WERI-Rb-1 (cell line): ENCODE results near the gene OTOF.

Source experiments
- DNase-seq: peaks from one replicate; pipeline ENCODE4 v3.0.0-alpha.2; 2020
- H3K27ac ChIP-seq: fragments of 250-450 bp; sonication (Bioruptor Pico); 2 replicates; pipeline ENCODE4 v1.5.1; 2020; ENCODE audit warnings: mild to moderate bottlenecking, moderate library complexity
- H3K27me3 ChIP-seq: fragments of 250-450 bp; sonication (Bioruptor Pico); 2 replicates; pipeline ENCODE4 v1.5.1; 2021; ENCODE audit warnings: mild to moderate bottlenecking, low read depth, moderate library complexity; ENCODE audit not compliant: insufficient read depth, severe bottlenecking
- H3K36me3 ChIP-seq: fragments of 250-450 bp; sonication (Bioruptor Pico); 2 replicates; pipeline ENCODE4 v1.5.1; 2020; ENCODE audit warnings: mild to moderate bottlenecking, moderate library complexity
- H3K4me3 ChIP-seq: 2 replicates; pipeline ENCODE4 v1.5.1; 2011; ENCODE audit warnings: low read depth, mild to moderate bottlenecking, control low read depth, low read length
- H3K9me3 ChIP-seq: fragments of 250-450 bp; sonication (Bioruptor Pico); 2 replicates; pipeline ENCODE4 v1.5.1; 2021; ENCODE audit warnings: mild to moderate bottlenecking, moderate library complexity; ENCODE audit not compliant: severe bottlenecking
- CTCF ChIP-seq: IDR thresholded peaks from 2 replicates; pipeline ENCODE4 v1.5.1; 2011; ENCODE audit warnings: low read depth, mild to moderate bottlenecking, control low read depth, inconsistent platforms, low read length

OTOF gene

DNA sequence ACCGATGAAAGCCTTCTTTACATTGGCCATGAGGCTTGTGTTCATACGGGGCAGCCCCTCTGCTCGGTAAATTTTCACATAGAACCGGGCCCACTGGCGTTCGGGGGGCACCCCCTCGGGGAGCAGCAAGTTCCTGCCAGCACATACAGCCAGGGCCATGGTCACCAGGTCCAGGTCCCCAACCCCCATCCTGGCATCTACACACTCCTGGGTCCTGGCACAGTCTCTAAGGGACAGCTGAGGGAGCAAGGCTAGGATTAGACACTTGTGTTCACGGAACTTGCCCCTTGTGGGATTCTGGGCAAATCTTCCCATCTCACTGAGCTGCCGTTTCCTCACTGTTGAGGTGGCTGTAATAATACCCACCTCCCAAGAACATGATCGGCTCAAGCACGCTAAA lies 5.6 kb upstream of the OTOF start:
- H3K27me3 ChIP-seq, result no peaks in the 10 kb centered on the region
- no peak for TF ChIP-seq CTCF
- no peak for DNase-seq

DNA sequence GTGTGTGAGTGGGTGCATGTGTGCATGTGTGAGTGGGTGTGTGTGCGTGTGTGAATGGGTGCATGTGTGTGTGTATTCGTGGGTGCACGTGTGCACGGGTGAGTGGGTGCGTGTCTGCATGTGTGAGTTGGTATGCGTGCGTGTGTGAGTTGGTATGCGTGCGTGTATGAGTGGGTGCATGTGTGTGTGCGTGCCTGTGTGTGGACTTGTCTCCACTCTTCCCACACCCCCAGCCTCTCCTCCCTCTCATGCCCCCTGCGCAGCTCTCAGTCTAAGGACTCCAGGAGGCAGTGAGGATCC lies 5.1 kb upstream of the OTOF start:
- no peak for DNase-seq
- Histone ChIP-seq H3K36me3 (no peaks in the 10 kb centered on the region), H3K4me3 (no peak overlapping the region), H3K9me3 (no peaks in the 10 kb centered on the region), H3K27ac (no peak overlapping the region), H3K27me3 (no peaks in the 10 kb centered on the region)
- no peak for TF ChIP-seq CTCF

More for the DNA sequence above, 5.6 kb upstream of the OTOF start:
- H3K36me3 ChIP-seq, result no peaks in the 10 kb centered on the region
- H3K4me3 ChIP-seq, result no peak overlapping the region
- no peak overlapping the region for H3K27ac ChIP-seq
- no peaks in the 10 kb centered on the region for H3K9me3 ChIP-seq

DNA sequence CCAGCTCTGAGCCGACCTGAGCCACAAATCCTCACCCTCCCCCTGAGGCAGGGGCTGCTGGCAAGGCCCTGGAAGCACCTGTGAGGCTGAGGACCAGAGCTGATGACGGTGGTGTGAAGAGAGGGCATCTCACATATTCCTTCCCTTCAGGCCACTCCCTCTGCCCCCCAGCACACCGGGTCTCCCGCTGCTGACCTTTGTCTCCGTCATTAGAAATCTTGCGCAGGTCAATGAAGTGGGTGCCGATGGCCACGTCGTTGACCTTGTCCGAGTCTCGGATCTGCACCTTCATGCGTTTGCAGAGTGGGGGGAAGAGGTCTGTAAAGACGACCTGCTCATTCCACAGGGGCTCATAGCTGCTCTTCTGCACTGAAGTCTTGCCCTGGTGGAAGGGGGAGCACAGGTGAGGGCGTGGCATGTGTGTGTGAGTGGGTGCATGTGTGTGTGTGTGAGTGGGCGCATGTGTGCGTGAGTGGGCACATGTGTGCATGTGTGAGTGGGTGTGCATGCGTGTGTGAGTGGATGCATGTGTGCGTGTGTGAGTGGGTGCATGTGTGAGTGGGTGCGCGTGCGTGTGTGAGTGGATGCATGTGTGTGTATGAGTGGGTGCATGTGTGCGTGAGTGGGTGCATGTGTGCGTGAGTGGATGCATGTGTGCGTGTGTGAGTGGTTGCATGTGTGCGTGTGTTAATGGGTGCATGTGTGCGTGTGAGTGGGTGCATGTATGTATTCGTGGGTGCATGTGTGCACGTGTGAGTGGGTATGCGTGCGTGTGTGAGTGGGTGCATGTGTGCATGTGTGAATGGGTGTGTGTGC lies 4.5 kb upstream of the OTOF start:
- H3K27me3 ChIP-seq, result no peaks in the 10 kb centered on the region
- H3K36me3 ChIP-seq, result no peaks in the 10 kb centered on the region
- no peak for TF ChIP-seq CTCF
- H3K9me3 ChIP-seq, result no peaks in the 10 kb centered on the region
- H3K27ac ChIP-seq, result no peak overlapping the region
- DNase-seq, result peak; percentile 63
- no peak overlapping the region for H3K4me3 ChIP-seq

GRCh38 chr2:26481706-26482105 lies 3.8 kb upstream of the OTOF start:
- TF ChIP-seq CTCF, result no peak
- no peak overlapping the region for H3K4me3 ChIP-seq
- H3K27ac ChIP-seq, result peak overlapping the region; percentile 35
- DNase-seq, result no peak
- no peaks in the 10 kb centered on the region for H3K9me3 ChIP-seq
- H3K36me3 ChIP-seq, result no peaks in the 10 kb centered on the region
- H3K27me3 ChIP-seq, result no peaks in the 10 kb centered on the region

DNA sequence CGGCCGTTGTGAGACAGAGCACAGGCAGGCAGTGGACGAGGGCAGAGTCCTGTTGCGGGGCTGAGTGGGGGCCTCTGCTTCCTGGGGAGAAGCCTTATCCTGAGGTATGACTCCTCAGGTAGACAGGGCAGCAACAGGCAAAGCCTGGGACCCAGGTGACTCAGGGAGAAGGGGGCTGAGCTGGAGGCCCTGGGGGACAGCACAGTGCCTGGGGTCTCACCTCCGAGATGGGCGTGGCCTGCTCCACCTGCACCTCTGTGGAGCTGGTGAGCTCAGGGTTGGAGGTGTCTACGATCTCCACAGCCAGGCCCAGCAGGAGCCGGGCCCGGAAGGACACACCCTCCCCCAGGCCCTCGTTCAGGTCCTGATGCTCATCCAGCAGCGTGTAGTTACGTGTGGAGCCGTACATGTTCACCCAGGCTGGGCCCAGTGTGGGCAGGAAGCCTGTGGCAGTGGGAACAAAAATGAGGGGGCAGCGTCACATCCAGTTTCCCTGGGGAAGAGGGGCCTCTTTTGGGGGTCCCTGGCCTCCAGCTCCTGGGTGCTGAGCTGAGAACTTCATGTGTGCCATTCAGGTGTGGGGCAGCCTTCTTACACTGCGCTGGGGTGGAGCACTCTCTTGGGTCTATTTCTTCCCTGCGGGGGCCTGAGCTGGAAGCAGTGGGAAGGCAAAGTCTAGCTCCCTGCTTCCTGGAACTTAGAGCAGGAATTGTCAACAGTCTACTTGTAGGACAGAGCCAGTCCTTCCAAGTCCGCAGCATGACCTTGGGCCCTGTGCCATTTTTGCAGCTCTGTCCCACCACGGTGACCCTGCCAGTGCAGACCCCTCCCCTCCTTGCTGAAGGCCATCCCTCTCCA lies 2.9 kb upstream of the OTOF start:
- Histone ChIP-seq H3K9me3 (no peaks in the 10 kb centered on the region), H3K36me3 (no peaks in the 10 kb centered on the region), H3K27me3 (no peaks in the 10 kb centered on the region), H3K27ac (peak overlapping the region; percentile 35), H3K4me3 (no peak overlapping the region)
- TF ChIP-seq CTCF, result no peak
- DNase-seq, result no peak
